H1 (cell line): Measurements from ENCODE around the gene C19orf38. TPM values are rescaled to one million over a fixed set of nuclear protein-coding genes. Genes with fewer than 3 reads are reported as not detected.

ENCODE experiments used
- CTCF ChIA-PET: fragments of 300-600 bp; sonication (Branson Sonifier 250); formaldehyde crosslinking; loops from one replicate; lab custom pipeline; 2021; ENCODE audit not compliant: partially characterized antibody; lab: Charles Lee
- POLR2A ChIA-PET: fragments of 300-600 bp; sonication (Branson Sonifier 250); formaldehyde crosslinking; loops from one replicate; lab custom pipeline; 2021; ENCODE audit warnings: inconsistent platforms; ENCODE audit not compliant: partially characterized antibody; lab: Charles Lee
- DNase-seq, 2 experiments: peaks; one replicate each; pipeline versions ENCODE4 v3.0.0 to v3.0.0-alpha.2; 2010 to 2022; ENCODE audit warnings: low spot score in 2 of 2, low read depth in 1 of 2, mixed read lengths in 1 of 2
- FAIRE-seq: peaks from 2 replicates; lab custom pipeline; 2011; peaks lifted over from hg19 to GRCh38; lab: Jason Lieb, UNC
- H2AFZ ChIP-seq: 2 replicates; pipeline ENCODE4 v1.8.1; 2012; ENCODE audit warnings: low read length, inconsistent platforms
- H2AK5ac ChIP-seq: 2 replicates; pipeline ENCODE4 v1.6.1; 2013; ENCODE audit warnings: low read depth, low read length
- H2BK120ac ChIP-seq: replicated peaks from 2 replicates; pipeline ENCODE3; 2013; ENCODE audit warnings: low read depth, low read length, inconsistent platforms
- H2BK12ac ChIP-seq: 2 replicates; pipeline ENCODE4 v1.6.1; 2013; ENCODE audit warnings: low read depth, low read length
- H2BK15ac ChIP-seq: 2 replicates; pipeline ENCODE4 v1.6.1; 2013; ENCODE audit warnings: low read length
- H2BK20ac ChIP-seq: 2 replicates; pipeline ENCODE4 v1.6.1; 2013; ENCODE audit warnings: low read length
- H2BK5ac ChIP-seq: 2 replicates; pipeline ENCODE4 v1.6.1; 2013; ENCODE audit warnings: low read depth, low read length
- H3K14ac ChIP-seq: 2 replicates; pipeline ENCODE4 v1.6.1; 2013; ENCODE audit warnings: inconsistent platforms; ENCODE audit not compliant: insufficient read length
- H3K18ac ChIP-seq: 2 replicates; pipeline ENCODE4 v1.6.1; 2013; ENCODE audit warnings: low read length; ENCODE audit errors: extremely low read depth
- H3K23ac ChIP-seq: 2 replicates; pipeline ENCODE4 v1.6.1; 2013; ENCODE audit warnings: inconsistent platforms; ENCODE audit not compliant: insufficient read length
- H3K23me2 ChIP-seq: 2 replicates; pipeline ENCODE4 v1.6.1; 2013; ENCODE audit warnings: low read depth, low read length
- H3K27ac ChIP-seq: 2 replicates; pipeline ENCODE4 v1.6.1; 2011; ENCODE audit warnings: low read depth, low read length, inconsistent platforms
- H3K27me3 ChIP-seq, 4 experiments: replicated peaks in 1 of 4; 1 replicate in 1 of 4; 2 replicates in 3 of 4; pipeline versions ENCODE4 v1.6.1 to v1.8.1; 2011 to 2013; ENCODE audit warnings: low read length in 3 of 4, mild to moderate bottlenecking in 3 of 4, inconsistent platforms in 2 of 4, mixed read lengths in 2 of 4, moderate library complexity in 1 of 4; ENCODE audit not compliant: control insufficient read depth in 3 of 4, insufficient read depth in 3 of 4; ENCODE audit errors: extremely low read depth in 1 of 4
- H3K36me3 ChIP-seq, 4 experiments: 2 replicates each; pipeline versions ENCODE4 v1.6.1 to v1.8.1; 2011 to 2013; ENCODE audit warnings: mild to moderate bottlenecking in 4 of 4, low read length in 3 of 4, moderate library complexity in 2 of 4, control low read depth in 1 of 4, inconsistent platforms in 1 of 4; ENCODE audit not compliant: insufficient read depth in 4 of 4, control insufficient read depth in 2 of 4
- H3K4ac ChIP-seq: replicated peaks from 2 replicates; pipeline ENCODE3; 2013; ENCODE audit warnings: low read length, low read depth, mixed read lengths, inconsistent platforms; ENCODE audit not compliant: insufficient read length
- H3K4me1 ChIP-seq, 4 experiments: replicated peaks in 1 of 4; 1 replicate in 1 of 4; 2 replicates in 3 of 4; pipeline versions ENCODE4 v1.6.1 to v1.8.1; 2011 to 2013; ENCODE audit warnings: low read length in 3 of 4, inconsistent platforms in 2 of 4, mixed read lengths in 1 of 4; ENCODE audit not compliant: insufficient read depth in 4 of 4, control insufficient read depth in 3 of 4
- H3K4me2 ChIP-seq, 2 experiments: 2 replicates each; pipeline versions ENCODE4 v1.6.1 to v1.8.1; 2011 to 2013; ENCODE audit warnings: low read depth in 2 of 2, low read length in 2 of 2, control low read depth in 1 of 2, inconsistent platforms in 1 of 2, mild to moderate bottlenecking in 1 of 2; ENCODE audit not compliant: insufficient read depth in 1 of 2
- H3K4me3 ChIP-seq, 4 experiments: fragments of 200-600, 300-600 bp in 1 of 4; sonication (generic), shearing (Covaris generic), sonication (Bioruptor Twin) in 1 of 4; 2 replicates each; pipeline versions ENCODE4 v1.5.1 to v1.8.1; 2011 to 2016; ENCODE audit warnings: low read length in 4 of 4, low read depth in 3 of 4, control low read depth in 2 of 4, inconsistent platforms in 2 of 4, mild to moderate bottlenecking in 2 of 4, mixed read lengths in 1 of 4, moderate library complexity in 1 of 4; ENCODE audit not compliant: insufficient read depth in 2 of 4; ENCODE audit errors: extremely low read depth in 1 of 4
- H3K56ac ChIP-seq: replicated peaks from 2 replicates; pipeline ENCODE3; 2013; ENCODE audit warnings: low read depth, mild to moderate bottlenecking, mixed read lengths, low read length, inconsistent platforms; ENCODE audit not compliant: insufficient read length
- H3K79me1 ChIP-seq: 2 replicates; pipeline ENCODE4 v1.6.1; 2013; ENCODE audit warnings: low read depth, low read length, control low read depth
- H3K79me2 ChIP-seq, 2 experiments: 2 replicates each; pipeline versions ENCODE4 v1.6.1 to v1.8.1; 2012 to 2013; ENCODE audit warnings: low read length in 2 of 2, mild to moderate bottlenecking in 2 of 2, inconsistent platforms in 1 of 2; ENCODE audit not compliant: insufficient read depth in 2 of 2, control insufficient read depth in 1 of 2
- H3K9ac ChIP-seq, 4 experiments: replicated peaks in 1 of 4; 1 replicate in 1 of 4; 2 replicates in 3 of 4; pipeline versions ENCODE4 v1.6.1 to v1.8.1; 2011 to 2013; ENCODE audit warnings: low read depth in 3 of 4, low read length in 3 of 4, control low read depth in 2 of 4, mild to moderate bottlenecking in 2 of 4, moderate library complexity in 2 of 4, inconsistent platforms in 1 of 4; ENCODE audit errors: extremely low read depth in 1 of 4
- H3K9me3 ChIP-seq, 2 experiments: 2 replicates each; pipeline versions ENCODE4 v1.6.1 to v1.8.1; 2012 to 2013; ENCODE audit warnings: mild to moderate bottlenecking in 2 of 2, moderate library complexity in 2 of 2, control low read depth in 1 of 2, inconsistent platforms in 1 of 2, low read depth in 1 of 2, low read length in 1 of 2, mixed read lengths in 1 of 2; ENCODE audit not compliant: insufficient read depth in 2 of 2
- H4K20me1 ChIP-seq, 2 experiments: replicated peaks in 1 of 2; 2 replicates each; pipeline versions ENCODE3 to v1.8.1; 2011 to 2013; ENCODE audit warnings: inconsistent platforms in 2 of 2, low read length in 2 of 2, mild to moderate bottlenecking in 1 of 2; ENCODE audit not compliant: insufficient read depth in 2 of 2, control insufficient read depth in 1 of 2
- H4K5ac ChIP-seq: 2 replicates; pipeline ENCODE4 v1.6.1; 2013; ENCODE audit warnings: low read length, low read depth, mixed read lengths, inconsistent platforms; ENCODE audit not compliant: insufficient read length
- H4K8ac ChIP-seq: 2 replicates; pipeline ENCODE4 v1.8.0; 2013; ENCODE audit warnings: mild to moderate bottlenecking, moderate library complexity, low read length, inconsistent platforms; ENCODE audit not compliant: insufficient read depth; ENCODE audit errors: extremely low read depth
- H4K91ac ChIP-seq: replicated peaks from 2 replicates; pipeline ENCODE3; 2013; ENCODE audit warnings: low read length, mixed read lengths, inconsistent platforms; ENCODE audit not compliant: insufficient read length
- CBX8 ChIP-seq: fragments of 300-800, 300-1000 bp; sonication (generic); IDR thresholded peaks from 2 replicates; pipeline ENCODE4 v1.7.1; 2016; ENCODE audit warnings: low read depth, low read length, borderline replicate concordance
- CTCF ChIP-seq, 3 experiments: IDR thresholded peaks; 1 replicate in 2 of 3; 2 replicates in 1 of 3; pipeline versions ENCODE4 v1.5.1 to v1.6.1; 2011; ENCODE audit warnings: low read length in 3 of 3, mild to moderate bottlenecking in 3 of 3, inconsistent platforms in 2 of 3, low read depth in 1 of 3, moderate library complexity in 1 of 3; ENCODE audit not compliant: insufficient read depth in 1 of 3; ENCODE audit errors: control extremely low read depth in 1 of 3
- POU5F1 ChIP-seq: IDR thresholded peaks from 2 replicates; pipeline ENCODE4 v1.6.1; 2011; ENCODE audit warnings: low read depth, mild to moderate bottlenecking, low read length, moderate library complexity
- TCF12 ChIP-seq: IDR thresholded peaks from 2 replicates; pipeline ENCODE4 v1.6.1; 2011; ENCODE audit warnings: low read depth, mild to moderate bottlenecking, low read length
- USF2 ChIP-seq: IDR thresholded peaks from 2 replicates; pipeline ENCODE4 v1.6.1; 2011; ENCODE audit warnings: low read length, improper control_type of control experiment
- WGBS, 2 experiments: shearing (Covaris generic) in 1 of 2; methylation state at CpG; one replicate each; pipeline versions ENCODE4 v1.1.6 to v1.1.7; 2013 to 2015; ENCODE audit warnings: low lambda C conversion rate in 2 of 2, mixed read lengths in 2 of 2, inconsistent platforms in 1 of 2, low coverage in 1 of 2, missing lambda C conversion rate in 1 of 2; ENCODE audit not compliant: insufficient replicate concordance in 2 of 2, insufficient coverage in 1 of 2, insufficient read length in 1 of 2; ENCODE audit errors: extremely low coverage in 1 of 2, missing lambda C conversion rate in 1 of 2; 5-methylcytosine and 5-hydroxymethylcytosine counted together
- polyA plus RNA-seq, 7 experiments: library from polyadenylated mRNA; depleted of rRNA in 3 of 7; stranded (reverse) in 5 of 7; unstranded in 2 of 7; fragments of >200 nt in 5 of 7; fragments of 200-250 nt in 2 of 7; gene quantifications; 1 replicate in 5 of 7; 2 replicates in 1 of 7; 4 replicates in 1 of 7; pipeline versions ENCODE4 v1.2.1 to v1.2.3, GENCODE V29; 2011 to 2013; ENCODE audit warnings: missing spikeins in 2 of 7, mixed read lengths in 2 of 7
- total RNA-seq: library from RNA; stranded (reverse); fragmentation: NEBNext Ultra II Directional; extraction: Animal tissue kit (Norgen Biotek cat#: 25700); gene quantifications from 2 replicates; pipeline ENCODE4 v1.2.1, GENCODE V29; 2021

Gene C19orf38
- total and polyA plus RNA-seq, 2 of the 8 experiments (the other 6 are each of a cell fraction or from before 2014, with no cell fraction given), result 0.53 TPM; not detected in 1

- no peak overlapping the region for H3K23ac ChIP-seq
- H3K79me1 ChIP-seq, result no peaks in the 10 kb centered on the region
- H4K91ac ChIP-seq, result no peak overlapping the region
- no peak overlapping the region for H3K14ac ChIP-seq
- H2BK12ac ChIP-seq, result no peak overlapping the region
- no peak overlapping the region for H3K56ac ChIP-seq
- H3K4me3 ChIP-seq, result no peak overlapping the region
- H4K5ac ChIP-seq, result no peak overlapping the region
- H2BK20ac ChIP-seq, result 0 out of 2 replicates have a peak overlapping the region, but pooled peaks have one; percentile 32
- no peak for DNase-seq
- no peak overlapping the region for H3K27ac ChIP-seq
- H3K36me3 ChIP-seq, result peaks cover 0 to 21% (median 10%) of the 10 kb centered on the region in 4 experiments; a peak in 6 of 8 replicates
- ChIA-PET CTCF (interaction anchor here (0.8 to 1.4 kb wide), 5 partner anchors 9 to 88 kb away, joined by 3 to 5 read pairs (median 4); partner anchors contain the start of gene DNM2), POLR2A (interaction anchor here (0.5 to 0.8 kb wide), 2 partner anchors 9 to 1992 kb away, joined by 3 read pairs; no protein-coding TSS in a partner anchor)
- no peaks in the 10 kb centered on the region for H3K79me2 ChIP-seq
- no peak overlapping the region for H2AK5ac ChIP-seq
- no peak overlapping the region for H3K4ac ChIP-seq
- H2BK5ac ChIP-seq, result no peak overlapping the region
- H2BK120ac ChIP-seq, result no peak overlapping the region
- H3K4me1 ChIP-seq, result no peaks in the 10 kb centered on the region
- no peak overlapping the region for H3K18ac ChIP-seq
- H3K27me3 ChIP-seq, result no peaks in the 10 kb centered on the region
- 85% methylated on average over 11 of the region's 11 CpGs; no CpG with 5 or more reads in 1 of the 2 experiments for WGBS, 2 experiments
- H3K4me2 ChIP-seq, result no peak overlapping the region
- no peak overlapping the region for H2AFZ ChIP-seq
- peaks cover 0 to 5% of the 10 kb centered on the region in 2 experiments for H4K20me1 ChIP-seq
- H3K9me3 ChIP-seq, result no peaks in the 10 kb centered on the region
- H2BK15ac ChIP-seq, result no peak overlapping the region
- H4K8ac ChIP-seq, result peak overlapping the region; percentile 66; the same call in 1 of the 2 replicates
- H3K9ac ChIP-seq, result no peak overlapping the region
- no peaks in the 10 kb centered on the region for H3K23me2 ChIP-seq
- FAIRE-seq, result no peak
- TF ChIP-seq CBX8 (no peak), POU5F1 (no peak), CTCF (IDR thresholded peaks at IDR 0.05; ENCODE audit: control extremely low read depth in 1 of 3, insufficient read depth in 1 of 3, low read depth in 1 of 3, low read length in 3 of 3) (no peak), USF2 (no peak), TCF12 (no peak)
Observed at GRCh38 chr19:10805758-10806247, 42.4 kb upstream of the C19orf38 start.
